Measurements from ENCODE around the gene SLC25A6.
"Not testable (repeated sequence)": the region's sequence is repeated elsewhere in the genome, so short reads cannot be mapped to it uniquely, and the experiment has no call there.

SLC25A6 gene

GRCh38 chrX:1354036-1355019, 37.6 kb downstream of the SLC25A6 start:
- no peak for DNase-seq (ENCODE audit: low read depth)

- no peak for DNase-seq (ENCODE audit: low read depth)
Observed at GRCh38 chrX:1351981-1352714, 39.8 kb downstream of the SLC25A6 start.

- not testable (repeated sequence) for DNase-seq (ENCODE audit: low read depth)
Observed at GRCh38 chrX:1349606-1350005, 42.3 kb downstream of the SLC25A6 start.

- no peak for DNase-seq (ENCODE audit: low read depth)
Observed at GRCh38 chrX:1341545-1342184, 50.2 kb downstream of the SLC25A6 start.

GRCh38 chrX:1336948-1337779, 54.7 kb downstream of the SLC25A6 start:
- no peak for DNase-seq (ENCODE audit: low read depth)

- no peak for DNase-seq (ENCODE audit: low read depth)
Observed at GRCh38 chrX:1336331-1336943, 55.5 kb downstream of the SLC25A6 start, which contains the start of gene IL3RA. Gene IL3RA (plus strand): TSS chrX:1336785. CDS start chrX:1341766, 4,981 bp downstream.
